GM23248 (cell line): Measurements from ENCODE around the gene FER. TPM values are rescaled to one million over a fixed set of nuclear protein-coding genes. Genes with fewer than 3 reads are reported as not detected.

Experiments
- DNase-seq: peaks from one replicate; pipeline ENCODE4 v3.0.0-alpha.2; 2015
- H2AFZ ChIP-seq: fragments of 200-600 bp; sonication (generic); 2 replicates; pipeline ENCODE4 v1.6.1; 2016; ENCODE audit warnings: antibody characterized with exemption
- H3F3A ChIP-seq: fragments of 200-600 bp; sonication (generic); 2 replicates; pipeline ENCODE4 v1.6.1; 2016; ENCODE audit warnings: mild to moderate bottlenecking, antibody characterized with exemption, mixed run types; ENCODE audit not compliant: insufficient read depth
- H3K27ac ChIP-seq: fragments of 200-600 bp; sonication (generic); 2 replicates; pipeline ENCODE4 v1.5.1; 2016; ENCODE audit warnings: mild to moderate bottlenecking
- H3K27me3 ChIP-seq: fragments of 200-600 bp; sonication (generic); replicated peaks from 2 replicates; pipeline ENCODE4 v1.6.1; 2016; ENCODE audit warnings: mild to moderate bottlenecking; ENCODE audit not compliant: insufficient read depth
- H3K36me3 ChIP-seq: fragments of 200-600 bp; sonication (generic); 2 replicates; pipeline ENCODE4 v1.6.1; 2016; ENCODE audit warnings: low read depth, mild to moderate bottlenecking
- H3K4me1 ChIP-seq: fragments of 200-600 bp; sonication (generic); 2 replicates; pipeline ENCODE4 v1.6.1; 2016; ENCODE audit warnings: mild to moderate bottlenecking; ENCODE audit not compliant: insufficient read depth
- H3K4me2 ChIP-seq: fragments of 200-600 bp; sonication (generic); one replicate; pipeline ENCODE4 v1.6.1; 2016; ENCODE audit warnings: mild to moderate bottlenecking; ENCODE audit not compliant: unreplicated experiment
- H3K4me3 ChIP-seq: fragments of 200-600 bp; sonication (generic); 2 replicates; pipeline ENCODE4 v1.5.1; 2016; ENCODE audit warnings: mild to moderate bottlenecking
- H3K79me2 ChIP-seq: fragments of 200-600 bp; sonication (generic); 2 replicates; pipeline ENCODE4 v1.6.1; 2016; ENCODE audit warnings: mild to moderate bottlenecking; ENCODE audit not compliant: insufficient read depth
- H3K9ac ChIP-seq: fragments of 200-600 bp; sonication (generic); 2 replicates; pipeline ENCODE4 v1.6.1; 2016; ENCODE audit warnings: mild to moderate bottlenecking
- H3K9me2 ChIP-seq: fragments of 200-600 bp; sonication (generic); 2 replicates; pipeline ENCODE4 v1.6.1; 2016; ENCODE audit warnings: mixed run types, mild to moderate bottlenecking, moderate library complexity; ENCODE audit not compliant: insufficient read depth
- H3K9me3 ChIP-seq: fragments of 200-600 bp; sonication (generic); one replicate; pipeline ENCODE4 v1.6.1; 2017; ENCODE audit warnings: low read depth
- H4K20me1 ChIP-seq: fragments of 200-600 bp; sonication (generic); 2 replicates; pipeline ENCODE4 v1.6.0; 2016; ENCODE audit not compliant: insufficient read depth
- EZH2 ChIP-seq: fragments of 200-600 bp; sonication (generic); IDR thresholded peaks from 2 replicates; pipeline ENCODE4 v1.6.1; 2018; ENCODE audit warnings: antibody characterized with exemption, mild to moderate bottlenecking; ENCODE audit not compliant: insufficient read depth, poor library complexity, severe bottlenecking
- EZH2phosphoT487 ChIP-seq: fragments of 200-600 bp; sonication (generic); IDR thresholded peaks from 2 replicates; pipeline ENCODE4 v1.6.1; 2018; ENCODE audit warnings: antibody characterized with exemption, moderate library complexity, mild to moderate bottlenecking, low read depth; ENCODE audit not compliant: insufficient read depth
- WGBS, 2 experiments: methylation state at CpG; one replicate each; pipeline ENCODE4 v1.1.6; 2015 to 2017; ENCODE audit warnings: low lambda C conversion rate in 2 of 2, low coverage in 1 of 2; ENCODE audit errors: missing lambda C conversion rate in 2 of 2; 5-methylcytosine and 5-hydroxymethylcytosine counted together
- in situ Hi-C: fragments of 300-500 bp; cut with MboI; formaldehyde crosslinking; loops from 2 replicates; pipeline ENCODE4 v1.15.0; 2020
- polyA plus RNA-seq: library from polyadenylated mRNA; unstranded; fragments of >200 nt; fragmentation: Nextera tagmentation; extraction: Ambion mirVana; gene quantifications from 2 replicates; pipeline ENCODE4 v1.2.1, GENCODE V29; 2016
- total RNA-seq: library from RNA; depleted of rRNA; stranded (reverse); fragments of >200 nt; shearing (Covaris generic); gene quantifications from 2 replicates; pipeline ENCODE4 v1.2.3, GENCODE V29; 2014

Gene FER
- total and polyA plus RNA-seq, 2 experiments from 2014 or later = 16.6 to 24.9 TPM

DNA sequence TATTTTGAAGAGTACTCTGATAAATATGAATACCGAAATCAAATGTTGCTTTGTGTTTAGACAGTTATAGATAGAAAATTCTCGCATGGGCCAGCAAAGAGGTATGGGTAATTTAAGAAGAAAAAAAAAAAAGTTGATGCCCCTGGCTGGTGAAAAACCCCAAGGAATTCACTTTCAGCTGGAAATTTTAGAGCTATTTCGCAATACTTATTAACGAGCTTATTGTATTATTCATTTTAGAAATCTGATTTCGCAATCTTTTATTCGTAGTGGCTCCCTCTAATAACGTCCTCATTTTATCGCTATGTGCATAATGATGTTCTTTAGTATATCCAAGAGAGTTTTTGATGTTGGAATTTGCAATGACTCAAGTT lies 18.5 kb upstream of the FER start:
- Histone ChIP-seq H3K9me3 (no peaks in the 10 kb centered on the region), H3F3A (peaks cover 43% of the 10 kb centered on the region), H2AFZ (peak overlapping the region; percentile 96), H3K27ac (no peak overlapping the region), H3K36me3 (no peaks in the 10 kb centered on the region), H4K20me1 (no peaks in the 10 kb centered on the region), H3K4me2 (peak overlapping the region; percentile 90), H3K79me2 (no peaks in the 10 kb centered on the region), H3K4me1 (peaks cover 28% of the 10 kb centered on the region), H3K9me2 (no peaks in the 10 kb centered on the region), H3K4me3 (no peak overlapping the region), H3K9ac (no peak overlapping the region), H3K27me3 (no peaks in the 10 kb centered on the region)
- no peak for TF ChIP-seq EZH2phosphoT487
- no peak for TF ChIP-seq EZH2
- WGBS, 2 experiments = 50 to 53% methylated on average over 8 of the region's 8 CpGs
- DNase-seq = no peak
- in situ Hi-C loops = no loop called here

DNA sequence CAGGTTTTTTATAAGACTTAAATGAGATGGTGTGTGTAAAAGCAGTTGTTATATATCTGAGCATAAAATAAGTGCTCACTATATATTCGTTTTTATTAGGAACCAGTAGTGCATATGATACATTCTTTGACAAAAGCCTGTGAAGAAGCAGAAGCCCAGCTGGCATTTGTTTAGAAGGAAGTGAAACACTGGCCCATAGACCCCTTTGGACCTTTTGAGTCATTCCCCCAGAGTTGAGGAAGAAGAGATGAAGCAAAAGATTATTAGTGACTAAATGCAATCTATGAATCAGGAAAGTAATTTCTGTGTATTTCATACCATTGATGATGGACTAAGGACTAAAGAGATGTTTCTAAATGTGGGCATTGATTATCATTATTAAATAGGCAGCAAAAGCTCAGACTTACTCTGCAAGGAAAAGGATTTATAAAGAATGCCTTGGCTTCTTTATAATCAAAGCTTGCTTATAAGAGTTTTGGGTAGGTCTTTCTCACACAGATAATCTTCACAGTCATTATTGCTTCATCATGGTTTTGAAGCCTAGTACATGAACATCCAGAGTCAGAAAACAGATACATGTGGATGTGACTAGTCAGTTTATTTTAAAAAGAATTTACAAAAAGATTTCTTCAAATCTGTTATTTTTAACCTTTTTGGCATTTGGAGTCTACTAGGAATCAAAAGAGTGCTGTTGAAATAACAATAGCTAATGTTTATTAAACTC lies 16.9 kb upstream of the FER start:
- Histone ChIP-seq H3K9me3 (no peaks in the 10 kb centered on the region), H4K20me1 (no peaks in the 10 kb centered on the region), H3F3A (peaks cover 43% of the 10 kb centered on the region), H2AFZ (no peak overlapping the region), H3K79me2 (no peaks in the 10 kb centered on the region), H3K4me3 (no peak overlapping the region), H3K4me2 (no peak overlapping the region), H3K4me1 (peaks cover 28% of the 10 kb centered on the region), H3K9ac (no peak overlapping the region), H3K27me3 (no peaks in the 10 kb centered on the region), H3K9me2 (no peaks in the 10 kb centered on the region), H3K27ac (no peak overlapping the region), H3K36me3 (no peaks in the 10 kb centered on the region)
- no peak for DNase-seq
- WGBS, 2 experiments = 88 to 96% methylated on average over 1 of the region's 1 CpG
- in situ Hi-C loops = no loop called here
- TF ChIP-seq EZH2phosphoT487 = no peak
- TF ChIP-seq EZH2 = no peak

DNA sequence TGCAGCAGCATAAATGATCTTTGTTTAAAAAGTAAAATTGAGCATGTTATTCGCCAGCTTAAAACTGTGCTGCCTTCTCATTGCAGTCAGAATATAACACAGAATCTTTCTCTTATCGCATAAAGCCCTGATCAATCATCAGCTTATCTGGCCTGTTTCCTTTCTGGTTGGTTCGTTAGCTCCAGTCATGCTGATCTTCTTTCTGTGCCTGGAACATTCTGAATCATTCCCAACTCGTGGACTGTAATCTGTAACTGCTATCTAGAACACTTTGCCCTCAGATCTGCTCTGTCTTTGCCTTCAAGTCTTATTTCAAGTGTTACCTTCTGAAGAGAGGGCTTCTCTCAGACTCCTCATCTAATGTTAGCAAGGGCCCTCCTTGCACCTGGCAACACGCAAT lies 11.9 kb upstream of the FER start:
- Histone ChIP-seq H3K27me3 (no peaks in the 10 kb centered on the region), H3K4me1 (no peaks in the 10 kb centered on the region), H3K9me3 (no peaks in the 10 kb centered on the region), H3K9me2 (no peaks in the 10 kb centered on the region), H3K27ac (no peak overlapping the region), H3K79me2 (no peaks in the 10 kb centered on the region), H3K4me3 (no peak overlapping the region), H3K9ac (no peak overlapping the region), H3K4me2 (no peak overlapping the region), H2AFZ (no peak overlapping the region), H4K20me1 (no peaks in the 10 kb centered on the region), H3K36me3 (no peaks in the 10 kb centered on the region), H3F3A (peaks cover 6% of the 10 kb centered on the region)
- no peak for DNase-seq
- WGBS, 2 experiments = 64 to 67% methylated on average over 5 of the region's 5 CpGs
- no peak for TF ChIP-seq EZH2
- TF ChIP-seq EZH2phosphoT487 = no peak
- in situ Hi-C loops = no loop called here

DNA sequence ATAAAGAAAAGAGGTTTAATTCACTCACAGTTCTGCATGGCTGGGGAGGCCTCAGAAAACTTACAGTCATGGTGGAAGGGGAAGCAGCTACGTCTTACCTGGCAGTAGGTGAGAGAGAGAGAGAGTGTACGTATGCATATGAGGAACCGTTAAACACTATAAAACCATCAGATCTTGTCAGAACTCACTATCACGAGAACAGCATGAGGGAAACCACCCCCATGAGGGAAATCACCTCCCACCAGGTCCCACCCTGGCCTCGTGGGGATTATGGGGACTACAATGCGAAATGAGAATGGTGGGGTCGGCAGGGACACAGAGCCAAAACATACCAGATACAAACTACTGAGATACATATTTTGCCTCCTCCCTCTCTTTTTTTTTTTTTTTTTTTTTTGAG lies 10.8 kb upstream of the FER start:
- Histone ChIP-seq H3K9me2 (no peaks in the 10 kb centered on the region), H3K4me1 (no peaks in the 10 kb centered on the region), H3K27ac (no peak overlapping the region), H3K79me2 (no peaks in the 10 kb centered on the region), H3K4me2 (no peak overlapping the region), H3K9me3 (no peaks in the 10 kb centered on the region), H3K27me3 (no peaks in the 10 kb centered on the region), H3K36me3 (no peaks in the 10 kb centered on the region), H3K4me3 (no peak overlapping the region), H2AFZ (no peak overlapping the region), H3F3A (no peaks in the 10 kb centered on the region), H3K9ac (no peak overlapping the region), H4K20me1 (no peaks in the 10 kb centered on the region)
- TF ChIP-seq EZH2 (no peak), EZH2phosphoT487 (no peak)
- DNase-seq = no peak
- in situ Hi-C loops = no loop called here
- 84 to 92% methylated on average over 7 of the region's 7 CpGs for WGBS, 2 experiments

DNA sequence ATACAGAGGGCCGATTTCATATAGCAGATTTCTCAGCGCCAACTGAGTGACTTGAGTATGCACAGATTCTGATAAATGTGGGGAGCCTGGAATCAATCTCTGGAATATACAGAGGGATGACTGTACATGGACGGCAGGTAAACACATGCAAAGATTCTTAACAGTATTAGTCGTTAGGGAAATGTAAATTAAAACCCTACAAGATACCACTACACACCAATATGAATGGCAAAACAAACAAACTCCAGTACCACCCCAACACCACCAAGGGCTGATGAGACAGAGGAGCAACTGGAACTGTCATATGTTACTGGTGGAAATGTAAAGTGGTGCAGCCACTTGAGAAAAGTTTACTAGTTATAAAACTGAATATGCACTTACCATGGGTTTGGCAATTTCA lies 8.3 kb upstream of the FER start:
- Histone ChIP-seq H2AFZ (no peak overlapping the region), H3K27me3 (no peaks in the 10 kb centered on the region), H3K4me1 (peaks cover 12% of the 10 kb centered on the region), H3K36me3 (no peaks in the 10 kb centered on the region), H3F3A (peaks cover 11% of the 10 kb centered on the region; the same call in 1 of the 2 replicates), H3K9me2 (no peaks in the 10 kb centered on the region), H3K4me3 (no peak overlapping the region), H3K27ac (no peak overlapping the region), H3K9ac (no peak overlapping the region), H3K9me3 (no peaks in the 10 kb centered on the region), H3K4me2 (no peak overlapping the region), H4K20me1 (no peaks in the 10 kb centered on the region), H3K79me2 (no peaks in the 10 kb centered on the region)
- in situ Hi-C loops = no loop called here
- DNase-seq = no peak
- 85 to 87% methylated on average over 4 of the region's 4 CpGs for WGBS, 2 experiments
- TF ChIP-seq EZH2phosphoT487 = no peak
- TF ChIP-seq EZH2 = no peak
